NB4 (cell line): ENCODE results near the gene ACSM5.
"Not testable (repeated sequence)": the region's sequence is repeated elsewhere in the genome, so short reads cannot be mapped to it uniquely, and the experiment has no call there.

Experiments
- MYC ChIP-seq: IDR thresholded peaks from 2 replicates; pipeline ENCODE4 v1.6.1; 2011; ENCODE audit warnings: low read depth, low read length
- TF ChIP-seq, protein P1 (sequence below): IDR thresholded peaks from one replicate; pipeline ENCODE4 v1.5.1; 2012; ENCODE audit warnings: low read depth, low read length

DNA sequence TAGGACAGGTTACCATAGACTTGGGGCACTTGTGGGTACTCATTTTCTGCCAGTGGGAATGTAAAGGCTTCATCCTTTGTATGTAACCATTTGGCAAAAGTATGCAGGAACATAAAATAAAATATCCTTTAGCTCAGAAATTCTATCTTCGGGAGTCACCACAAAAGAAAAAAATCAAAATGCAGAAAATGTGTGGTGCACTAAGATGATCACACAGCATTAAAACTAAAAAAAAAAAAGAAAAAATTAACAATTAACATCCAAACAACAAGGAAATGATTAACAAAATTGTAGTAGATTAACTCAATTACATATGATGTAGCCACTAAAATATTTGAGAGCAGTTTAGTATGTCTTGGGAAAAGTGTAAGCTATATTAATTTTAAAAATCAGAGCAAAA, 31.4 kb downstream of the ACSM5 start:
- TF ChIP-seq, protein P1, sequence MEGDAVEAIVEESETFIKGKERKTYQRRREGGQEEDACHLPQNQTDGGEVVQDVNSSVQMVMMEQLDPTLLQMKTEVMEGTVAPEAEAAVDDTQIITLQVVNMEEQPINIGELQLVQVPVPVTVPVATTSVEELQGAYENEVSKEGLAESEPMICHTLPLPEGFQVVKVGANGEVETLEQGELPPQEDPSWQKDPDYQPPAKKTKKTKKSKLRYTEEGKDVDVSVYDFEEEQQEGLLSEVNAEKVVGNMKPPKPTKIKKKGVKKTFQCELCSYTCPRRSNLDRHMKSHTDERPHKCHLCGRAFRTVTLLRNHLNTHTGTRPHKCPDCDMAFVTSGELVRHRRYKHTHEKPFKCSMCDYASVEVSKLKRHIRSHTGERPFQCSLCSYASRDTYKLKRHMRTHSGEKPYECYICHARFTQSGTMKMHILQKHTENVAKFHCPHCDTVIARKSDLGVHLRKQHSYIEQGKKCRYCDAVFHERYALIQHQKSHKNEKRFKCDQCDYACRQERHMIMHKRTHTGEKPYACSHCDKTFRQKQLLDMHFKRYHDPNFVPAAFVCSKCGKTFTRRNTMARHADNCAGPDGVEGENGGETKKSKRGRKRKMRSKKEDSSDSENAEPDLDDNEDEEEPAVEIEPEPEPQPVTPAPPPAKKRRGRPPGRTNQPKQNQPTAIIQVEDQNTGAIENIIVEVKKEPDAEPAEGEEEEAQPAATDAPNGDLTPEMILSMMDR = not testable (repeated sequence)
- TF ChIP-seq MYC = not testable (repeated sequence)
